ENCODE measurements around the gene ACTG2.
"Not testable (repeated sequence)": the region's sequence is repeated elsewhere in the genome, so short reads cannot be mapped to it uniquely, and the experiment has no call there.

ACTG2 gene

GRCh38 chr2:73939419-73939818, 46.6 kb downstream of the ACTG2 start:
- H3K27ac ChIP-seq = no peak overlapping the region

DNA sequence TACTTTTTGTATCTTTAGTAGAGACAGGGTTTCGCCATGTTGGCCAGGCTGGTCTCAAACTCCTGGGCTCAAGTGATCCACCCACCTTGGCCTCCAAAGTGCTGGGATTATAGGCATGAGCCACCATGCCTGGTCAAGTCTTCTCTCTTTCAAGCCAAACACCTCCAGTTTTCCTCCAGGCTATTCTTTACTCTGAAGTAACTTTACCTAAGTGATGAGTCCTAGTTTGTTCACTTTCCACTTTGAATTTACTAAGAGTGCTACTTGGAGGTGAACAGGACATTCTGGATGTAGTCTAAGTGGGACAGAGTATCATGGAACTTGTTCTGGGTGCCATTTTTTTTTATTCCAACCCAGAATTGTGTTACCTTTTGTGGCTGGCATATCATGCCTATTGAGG, 47.3 kb downstream of the ACTG2 start:
- not testable (repeated sequence) for H3K27ac ChIP-seq

More at GRCh38 chr2:73939419-73939818, 46.6 kb downstream of the ACTG2 start:
- TF ChIP-seq CTCF (IDR thresholded peaks at IDR 0.05) = no peak
- no peak for TF ChIP-seq ZFX (IDR thresholded peaks at IDR 0.05; ENCODE audit: borderline replicate concordance)

DNA sequence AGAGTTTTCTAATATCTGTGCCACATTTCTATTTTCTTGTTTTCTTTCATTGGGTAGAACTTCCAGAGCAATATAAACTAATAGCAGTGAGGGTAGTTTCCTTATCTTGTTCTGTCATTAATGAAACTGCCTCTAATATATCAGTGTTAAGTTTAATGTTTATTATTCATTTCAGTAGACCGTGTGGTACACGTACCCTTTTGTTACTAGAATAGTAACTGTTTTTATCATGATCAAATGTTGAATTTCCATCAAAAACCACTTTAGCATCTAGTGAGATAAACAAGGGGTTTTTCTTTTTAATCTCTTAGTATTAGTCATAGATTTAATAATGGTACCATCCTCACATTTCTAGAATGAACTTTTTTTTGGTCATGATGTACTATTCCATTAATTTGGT, 49.9 kb downstream of the ACTG2 start:
- H3K27ac ChIP-seq = no peak overlapping the region
- TF ChIP-seq ZFX (IDR thresholded peaks at IDR 0.05; ENCODE audit: borderline replicate concordance) = no peak
- TF ChIP-seq CTCF (IDR thresholded peaks at IDR 0.05) = no peak

- no peak for TF ChIP-seq ZFX (IDR thresholded peaks at IDR 0.05; ENCODE audit: borderline replicate concordance)
Measured at GRCh38 chr2:73944714-73945113, 51.9 kb downstream of the ACTG2 start.

DNA sequence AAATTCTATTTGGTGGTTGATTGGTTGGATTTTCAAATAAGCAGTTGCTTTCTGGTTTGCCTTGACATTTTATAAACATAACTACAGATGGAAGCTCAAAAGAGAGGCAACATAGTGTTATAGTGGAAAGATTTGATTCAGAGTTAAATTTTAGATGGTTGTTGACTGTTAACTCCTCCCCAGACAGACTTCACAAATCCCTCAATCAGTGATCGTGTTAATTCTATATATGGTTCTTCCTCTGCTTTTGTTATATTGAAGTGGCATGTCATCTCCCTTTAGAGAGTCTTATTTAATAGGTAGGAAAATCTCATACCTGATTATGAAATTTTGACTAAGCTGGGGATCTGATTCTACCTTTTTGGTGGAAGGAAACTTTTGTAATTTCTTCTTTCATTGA, 53.4 kb downstream of the ACTG2 start:
- TF ChIP-seq ZFX (IDR thresholded peaks at IDR 0.05; ENCODE audit: borderline replicate concordance) (no peak), CTCF (IDR thresholded peaks at IDR 0.05) (no peak)
- no peak overlapping the region for H3K27ac ChIP-seq

More at GRCh38 chr2:73944714-73945113, 51.9 kb downstream of the ACTG2 start:
- H3K27ac ChIP-seq = no peak overlapping the region

GRCh38 chr2:73946666-73947065, 53.9 kb downstream of the ACTG2 start:
- TF ChIP-seq ZFX (IDR thresholded peaks at IDR 0.05; ENCODE audit: borderline replicate concordance) (no peak), CTCF (IDR thresholded peaks at IDR 0.05) (no peak)
- no peak overlapping the region for H3K27ac ChIP-seq

GRCh38 chr2:73947412-73948018, 54.7 kb downstream of the ACTG2 start:
- TF ChIP-seq ZFX (IDR thresholded peaks at IDR 0.05; ENCODE audit: borderline replicate concordance) (no peak), CTCF (IDR thresholded peaks at IDR 0.05) (no peak)
- no peak overlapping the region for H3K27ac ChIP-seq

- TF ChIP-seq CTCF (IDR thresholded peaks at IDR 0.05) = no peak
- TF ChIP-seq ZFX (IDR thresholded peaks at IDR 0.05; ENCODE audit: borderline replicate concordance) = no peak
- no peak overlapping the region for H3K27ac ChIP-seq
Measured at GRCh38 chr2:73949802-73950201, 57.0 kb downstream of the ACTG2 start.
